Measurements from ENCODE around the gene CRTC2.

CRTC2 gene

DNA sequence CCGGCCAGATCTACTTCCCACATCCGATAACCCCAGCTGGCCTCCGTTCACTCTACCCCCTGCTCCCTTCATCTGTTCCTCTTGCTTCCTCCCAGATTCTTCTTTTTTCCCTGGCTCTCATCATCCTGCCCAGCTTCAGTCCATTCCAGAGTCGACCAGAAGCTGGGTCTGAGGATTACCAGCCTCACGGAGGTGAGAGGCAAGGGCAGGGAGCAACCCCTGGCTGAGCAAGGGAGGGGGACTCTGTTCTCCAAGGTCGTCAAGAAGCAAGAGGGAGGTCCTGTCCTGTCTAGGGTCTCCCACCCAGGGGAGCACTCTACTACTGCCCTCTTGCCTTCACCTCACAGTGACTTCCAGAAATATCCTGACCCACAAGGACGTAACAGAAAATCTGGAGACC, 15.1 kb upstream of the CRTC2 start:
- no peak for ATAC-seq

DNA sequence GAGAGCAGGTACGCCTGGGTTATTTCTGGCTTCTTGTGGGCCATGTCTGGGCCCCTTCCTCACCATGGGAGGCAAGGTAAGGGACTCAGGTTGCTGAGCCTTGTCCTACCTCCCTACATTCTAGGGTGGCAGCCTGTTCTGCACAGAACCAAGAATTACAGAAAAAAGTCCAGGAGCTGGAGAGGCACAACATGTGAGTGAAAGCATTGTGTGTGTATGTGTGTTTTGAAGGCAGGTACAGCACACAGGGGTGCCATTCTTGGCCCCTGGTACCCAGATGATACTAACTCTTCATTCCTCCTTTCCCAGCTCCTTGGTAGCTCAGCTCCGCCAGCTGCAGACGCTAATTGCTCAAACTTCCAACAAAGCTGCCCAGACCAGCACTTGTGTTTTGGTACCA, 14.7 kb upstream of the CRTC2 start:
- no peak for ATAC-seq

DNA sequence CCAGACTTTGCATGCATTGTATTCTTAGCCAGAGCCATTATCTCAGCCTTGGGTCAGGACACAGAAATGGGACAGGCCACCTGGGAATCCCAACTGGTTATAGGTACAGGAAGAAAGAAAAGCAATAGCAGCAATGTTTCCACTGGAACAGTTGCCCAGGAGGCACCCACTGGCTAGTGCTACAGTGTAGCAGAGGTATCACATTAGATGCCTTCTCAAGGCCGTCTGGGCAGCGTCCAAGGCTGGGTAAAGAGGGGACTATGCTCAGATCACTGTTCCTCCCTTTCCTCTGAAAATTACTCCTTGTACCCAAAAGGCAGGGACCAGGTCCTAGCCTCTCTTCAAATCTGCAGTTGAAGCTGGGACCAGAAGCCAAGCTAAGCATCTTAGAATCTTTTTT, 11.9 kb upstream of the CRTC2 start:
- no peak for ATAC-seq

DNA sequence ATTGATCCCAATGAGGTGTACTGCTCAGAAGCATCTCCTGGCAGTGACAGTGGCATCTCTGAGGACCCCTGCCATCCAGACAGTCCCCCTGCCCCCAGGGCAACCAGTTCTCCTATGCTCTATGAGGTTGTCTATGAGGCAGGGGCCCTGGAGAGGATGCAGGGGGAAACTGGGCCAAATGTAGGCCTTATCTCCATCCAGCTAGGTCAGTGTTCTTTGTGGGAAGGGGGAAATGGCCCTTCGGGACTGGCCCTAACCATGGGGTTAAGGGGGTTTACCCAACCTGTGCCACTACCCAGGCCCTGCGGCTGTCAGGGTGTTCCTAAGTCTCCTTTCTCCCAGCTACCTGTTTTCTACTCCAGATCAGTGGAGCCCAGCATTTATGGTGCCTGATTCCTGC, 10.6 kb upstream of the CRTC2 start:
- no peak for ATAC-seq

DNA sequence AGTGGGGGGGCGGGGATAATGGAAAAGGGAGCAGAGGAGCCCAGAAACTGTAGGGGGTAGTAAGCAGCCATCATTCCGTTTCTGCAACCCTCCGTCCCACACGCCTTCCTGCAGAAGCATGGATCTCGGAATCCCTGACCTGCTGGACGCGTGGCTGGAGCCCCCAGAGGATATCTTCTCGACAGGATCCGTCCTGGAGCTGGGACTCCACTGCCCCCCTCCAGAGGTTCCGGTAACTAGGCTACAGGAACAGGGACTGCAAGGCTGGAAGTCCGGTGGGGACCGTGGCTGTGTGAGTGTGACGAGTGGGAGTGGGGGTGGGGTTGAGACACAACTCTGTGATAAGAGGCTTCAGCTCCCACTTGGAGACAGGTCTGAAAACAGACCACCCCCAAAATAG, 10.0 kb upstream of the CRTC2 start:
- ATAC-seq = no peak

DNA sequence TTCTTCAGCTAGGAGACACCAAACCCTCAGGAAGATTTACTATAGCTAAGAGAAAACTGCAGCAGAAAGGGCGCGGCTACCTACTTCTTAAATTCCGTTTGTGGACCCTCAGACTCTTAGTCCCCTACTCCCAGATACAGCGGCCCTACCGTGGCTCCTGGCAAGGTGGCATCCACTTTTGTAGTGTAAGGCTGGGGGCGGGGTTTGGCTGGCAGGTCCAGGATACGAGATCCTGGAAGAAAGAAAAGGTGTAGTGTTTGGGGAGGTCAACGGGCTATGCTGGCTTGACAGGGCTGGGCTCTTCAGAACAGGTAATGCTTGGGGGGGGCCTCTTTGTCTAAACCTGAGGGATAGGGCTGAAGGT, 9.6 kb upstream of the CRTC2 start:
- no peak for ATAC-seq

DNA sequence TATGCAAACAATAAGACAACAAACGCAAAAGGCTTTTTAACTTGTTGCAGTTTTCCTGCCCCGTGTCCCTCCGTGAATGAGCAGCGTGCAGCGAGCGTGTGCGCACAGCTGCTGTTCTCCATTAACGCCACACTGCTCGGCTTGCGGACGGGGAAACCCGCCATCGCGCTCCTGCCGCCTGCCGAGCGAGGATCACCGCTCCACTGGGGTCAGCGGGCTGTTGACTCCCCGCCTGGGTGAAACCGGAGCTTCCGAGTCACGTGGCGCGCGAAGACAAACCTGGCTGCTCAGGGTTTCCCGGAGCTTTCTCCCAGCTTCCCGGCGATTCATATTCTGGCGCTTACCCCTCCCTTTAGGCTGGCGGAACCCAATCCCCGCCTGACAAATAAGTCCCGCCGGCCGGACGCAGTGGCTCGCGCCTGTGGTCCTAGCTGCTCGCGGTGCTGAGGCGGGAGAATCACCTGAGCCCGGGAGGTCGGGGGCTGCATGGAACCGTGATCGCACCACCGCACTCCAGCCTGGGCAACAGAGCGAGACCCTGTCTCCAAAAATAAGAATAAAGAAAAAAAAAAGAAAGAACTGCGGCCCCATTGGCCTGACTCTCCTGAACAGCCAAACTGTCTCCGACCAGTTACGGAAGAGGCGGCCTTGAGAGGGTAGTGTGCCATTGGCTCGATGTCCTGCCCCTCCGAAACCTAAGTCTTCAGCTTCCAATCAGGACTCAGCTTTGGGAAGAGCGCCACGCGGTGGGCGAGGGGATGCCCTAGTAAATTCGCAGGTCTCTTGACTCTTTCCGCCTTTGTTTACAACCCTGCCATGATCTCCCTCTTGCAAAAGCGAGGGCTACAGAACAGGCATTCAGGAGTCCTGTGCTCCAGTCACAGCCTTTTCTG, 8.9 kb upstream of the CRTC2 start, which contains the start of gene CREB3L4:
Gene CREB3L4, plus strand, starts transcription at position 796 of the 893 bp plus-strand sequence. CDS start 624 bp downstream, outside the sequence.
- peak; percentile 88 to 91 for ATAC-seq

DNA sequence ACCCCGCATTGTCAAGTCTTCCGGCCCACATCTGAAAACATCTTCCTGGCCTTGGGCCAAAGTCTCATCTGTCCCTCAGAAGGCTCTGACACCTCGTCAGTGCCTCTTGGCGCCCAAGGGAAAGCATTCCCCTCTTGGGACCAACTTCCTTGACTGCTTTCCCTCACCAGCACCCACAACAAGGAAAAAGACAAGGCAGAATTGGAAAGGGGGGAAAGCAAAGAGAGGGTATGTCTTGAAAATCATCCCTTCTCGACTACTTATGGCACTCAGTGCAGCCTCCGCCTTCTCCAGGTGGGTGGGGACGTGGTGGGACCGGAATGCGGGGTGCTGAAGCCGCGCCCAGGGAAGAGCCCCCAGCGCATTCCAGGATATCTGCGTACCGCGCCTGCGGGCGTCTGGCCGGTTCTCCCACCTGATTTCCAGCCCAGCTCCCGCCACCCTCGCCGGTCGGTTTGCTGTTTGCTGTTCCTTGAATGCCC, 5.5 kb upstream of the CRTC2 start:
- ATAC-seq = no peak

DNA sequence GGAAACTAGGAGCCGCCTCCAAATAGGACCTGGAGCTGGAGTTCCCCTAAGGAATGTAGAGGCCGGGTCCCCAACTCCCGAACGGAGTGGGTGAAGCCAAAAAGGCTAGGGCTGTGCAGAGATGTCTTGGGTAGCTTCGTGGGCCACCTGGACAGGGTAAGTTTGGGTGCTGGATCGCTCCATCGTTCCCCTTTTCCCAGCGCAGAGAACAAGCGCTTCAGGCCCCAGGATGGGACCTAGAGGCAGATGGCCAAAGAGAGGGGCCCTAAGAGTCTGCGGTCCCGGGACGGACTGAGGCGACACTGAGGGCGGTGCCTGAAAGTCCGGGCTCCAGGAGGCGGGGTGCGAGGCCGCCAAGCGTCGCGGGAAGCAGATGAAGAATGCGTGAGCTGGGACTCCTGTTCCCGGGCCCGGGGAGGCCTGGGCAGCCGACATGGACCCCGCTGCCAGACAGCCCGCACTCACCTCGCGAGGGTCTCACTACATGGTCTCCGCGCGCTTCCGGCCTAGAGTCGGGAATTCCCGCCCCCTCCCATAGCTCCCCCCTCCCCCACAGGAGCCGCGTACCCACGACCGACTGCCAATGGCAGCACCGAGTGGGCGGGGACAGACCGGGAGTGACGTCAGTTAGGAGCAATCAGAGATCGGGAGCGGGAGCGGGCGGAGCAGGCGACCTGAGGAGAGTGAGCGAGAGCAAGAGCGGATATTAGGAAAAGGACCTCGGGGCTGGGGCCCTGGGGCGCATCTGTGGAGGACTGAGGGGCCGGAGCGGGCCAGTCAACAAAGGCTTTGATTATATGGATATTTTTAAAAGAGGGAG, 4.8 kb upstream of the CRTC2 start, which contains the start of gene SLC39A1:
Gene SLC39A1, minus strand, starts transcription at position 508 of the 820 bp plus-strand sequence. CDS start 822 bp downstream, outside the sequence.
- peak; percentile 55 to 57 for ATAC-seq

DNA sequence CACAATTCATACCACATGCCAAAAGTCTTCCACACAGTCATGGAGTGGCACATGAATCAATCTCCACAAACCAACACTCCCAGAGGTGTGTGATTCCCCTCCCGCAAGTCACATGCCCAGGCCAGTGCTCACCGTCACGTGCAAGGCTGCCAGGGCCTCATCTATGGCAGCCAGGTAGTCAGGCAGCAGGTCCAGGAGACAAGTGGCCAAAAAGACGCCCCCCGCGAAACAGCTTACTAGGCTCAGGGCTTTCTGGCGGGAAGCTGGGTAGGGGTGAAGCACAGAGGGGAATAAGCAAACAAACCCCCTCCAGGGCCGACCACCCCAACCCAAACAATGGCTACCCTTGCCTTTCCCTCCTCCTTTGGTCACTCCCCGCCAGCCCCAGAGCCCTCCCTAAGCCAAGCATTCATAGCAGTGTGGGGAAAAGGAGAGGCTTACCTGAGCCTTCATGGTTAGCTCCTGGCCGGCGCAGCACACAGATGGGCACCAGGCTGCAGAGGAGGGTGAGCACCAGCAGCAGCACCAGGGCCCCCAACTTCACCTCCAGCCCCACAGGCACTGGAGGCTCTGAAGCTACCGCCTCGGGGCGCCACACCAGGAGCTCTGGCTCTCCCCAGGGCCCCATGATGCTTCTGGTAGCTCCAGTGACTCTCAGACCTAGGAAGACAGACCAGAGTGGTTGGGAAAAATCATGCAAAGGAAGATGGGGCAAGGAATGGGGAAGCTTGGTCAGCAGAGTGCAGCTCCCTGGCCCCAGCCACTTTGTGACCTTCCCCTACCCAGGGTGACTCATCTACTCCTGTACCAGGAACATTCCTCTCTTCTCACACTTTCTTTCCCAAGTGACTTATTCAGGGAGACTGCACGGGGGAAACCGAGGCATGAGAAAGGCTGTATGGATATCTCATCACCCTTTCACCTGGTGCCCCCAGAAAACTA, 3.9 kb upstream of the CRTC2 start:
- ATAC-seq = no peak

DNA sequence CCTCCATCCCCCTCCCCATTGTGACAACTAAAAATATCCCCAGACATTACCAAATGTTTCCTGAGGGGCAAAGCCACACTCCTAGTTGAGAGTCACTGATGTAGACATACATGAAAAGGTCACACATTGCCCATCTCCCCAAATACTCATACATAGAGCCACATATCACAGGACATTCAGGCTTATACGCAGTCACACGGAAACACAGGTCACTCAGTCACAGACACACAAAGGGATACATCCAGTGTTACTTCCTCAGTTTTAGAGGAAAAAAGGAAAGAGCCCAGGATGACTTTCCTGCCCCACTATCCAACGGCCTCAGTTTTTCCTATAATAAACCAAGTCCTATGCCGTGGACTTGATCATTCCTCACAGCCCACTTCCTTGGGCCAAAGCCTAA, 3.0 kb upstream of the CRTC2 start:
- no peak for ATAC-seq

DNA sequence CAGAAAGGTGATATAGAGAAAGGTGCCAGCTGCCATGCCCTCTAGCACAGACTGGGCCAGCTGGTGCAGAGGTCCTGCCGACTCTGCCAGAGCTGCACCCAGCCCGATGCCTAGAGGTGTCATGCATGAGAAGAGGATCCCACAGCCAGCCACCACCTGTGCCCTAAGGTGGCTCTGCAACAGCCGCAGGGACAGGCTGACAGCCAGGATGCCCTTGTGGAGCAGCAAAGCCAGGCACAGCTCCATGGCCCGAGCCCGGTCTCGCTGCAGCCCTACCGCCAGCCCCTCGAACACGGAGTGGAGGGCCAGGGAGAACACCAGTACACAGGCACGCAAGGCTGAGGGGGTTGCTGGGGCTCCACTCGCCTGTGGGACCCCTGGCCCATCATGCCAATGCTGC, 1.8 kb upstream of the CRTC2 start:
- no peak for ATAC-seq

DNA sequence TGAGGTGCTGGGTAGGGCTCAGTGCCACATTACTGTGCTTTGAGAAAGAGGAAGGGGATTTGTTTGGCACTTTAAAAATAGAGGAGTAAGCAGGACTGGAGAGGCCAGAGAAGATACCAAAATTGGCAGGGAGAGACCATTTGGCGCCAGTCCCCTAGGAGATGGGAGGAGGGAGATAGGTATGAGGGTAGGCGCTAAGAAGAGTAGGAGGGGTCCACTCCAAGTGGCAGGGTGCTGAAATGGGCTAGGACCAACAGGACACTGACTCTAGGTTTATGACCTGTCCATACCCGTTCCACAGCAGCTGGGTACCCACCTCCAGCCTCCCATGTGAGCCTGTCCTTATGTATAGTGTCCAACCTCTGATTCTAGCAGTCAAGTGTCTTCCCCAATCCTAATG, 1.0 kb upstream of the CRTC2 start:
- ATAC-seq = no peak

DNA sequence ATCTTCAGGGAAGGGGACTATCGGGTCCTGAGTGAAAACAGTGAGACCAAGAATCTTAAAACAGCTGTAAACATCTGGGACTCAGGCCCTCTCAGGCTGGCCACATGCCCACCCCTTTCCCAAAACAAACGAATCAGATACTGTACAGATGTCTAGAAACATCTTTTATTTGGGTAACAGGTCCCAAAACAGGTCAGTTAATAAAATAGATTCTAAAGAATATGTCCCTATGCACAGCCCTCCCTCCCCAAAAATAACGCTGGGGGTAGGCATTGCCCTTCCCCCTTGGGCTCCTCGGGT, 499 bp upstream of the CRTC2 start:
- no peak for ATAC-seq

DNA sequence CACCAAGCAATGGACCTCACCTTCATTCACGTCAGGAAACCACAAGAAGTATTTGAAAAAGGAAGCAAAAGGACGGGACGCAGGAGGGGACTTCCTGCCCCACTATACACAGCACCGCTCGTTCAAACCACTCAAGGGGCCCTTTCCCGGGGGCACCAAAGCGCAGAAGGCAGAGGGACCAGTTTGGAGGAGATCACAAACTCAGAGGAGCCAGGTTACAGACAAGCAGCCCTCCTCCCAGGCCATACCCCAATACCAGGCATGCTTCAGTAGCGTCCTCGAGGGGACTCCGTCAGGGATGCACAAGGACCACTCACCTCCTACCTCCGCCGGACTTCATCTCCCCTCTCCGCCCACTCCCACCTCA, 685 bp downstream of the CRTC2 start:
- ATAC-seq = peak; percentile 3 to 13

DNA sequence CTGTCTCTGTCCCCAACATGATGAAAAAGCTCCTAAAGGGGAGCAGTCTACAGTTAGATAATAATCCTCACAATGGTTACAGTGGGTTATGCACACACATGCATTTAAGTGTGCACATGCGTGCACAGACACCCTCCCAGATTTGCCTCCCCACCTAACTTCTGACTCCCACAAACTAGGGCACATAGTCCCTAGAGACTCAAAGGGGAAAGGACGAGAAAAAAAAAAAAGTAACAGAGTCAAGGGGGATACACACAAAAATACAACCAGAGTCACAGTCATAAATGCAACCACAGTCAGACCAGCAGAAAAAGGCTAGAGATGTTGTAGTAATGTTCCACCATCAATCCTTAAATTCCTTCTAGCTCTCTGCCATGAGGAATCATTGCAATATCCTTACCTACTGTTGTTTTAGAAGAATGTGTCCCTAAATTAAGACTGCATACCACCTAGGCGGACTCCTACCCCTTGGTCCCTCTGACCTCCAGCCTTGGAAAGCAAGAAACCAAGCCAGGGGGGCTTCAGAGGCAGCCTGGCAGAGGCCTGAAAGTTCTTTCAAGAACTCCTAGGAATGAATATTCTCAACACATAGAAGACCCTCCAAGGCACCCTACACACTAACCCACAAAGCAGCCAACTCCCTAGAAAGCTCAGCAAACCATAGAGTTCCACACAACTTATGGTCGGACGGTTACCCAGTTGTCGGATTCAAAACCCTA, 1.3 kb downstream of the CRTC2 start:
- no peak for ATAC-seq

DNA sequence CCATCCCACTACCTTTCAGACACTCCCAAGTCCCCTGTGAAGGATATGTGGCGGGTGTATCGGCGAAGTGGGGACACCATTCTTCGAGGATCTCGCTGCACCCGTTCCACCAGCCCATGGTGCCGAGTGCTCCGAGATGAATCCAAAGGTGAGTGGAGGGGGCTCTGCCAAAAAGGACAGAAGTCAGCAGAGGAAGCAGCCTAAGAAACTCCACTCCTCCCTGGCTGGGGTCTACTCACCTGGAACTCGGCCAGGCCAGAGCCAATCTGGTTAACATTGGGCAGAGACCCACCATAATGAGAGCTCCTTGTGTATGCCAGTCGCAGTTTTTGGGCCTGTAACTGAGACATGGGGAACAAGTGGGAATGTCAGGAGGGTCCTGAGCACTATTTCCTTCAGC, 3.6 kb downstream of the CRTC2 start:
- no peak for ATAC-seq

DNA sequence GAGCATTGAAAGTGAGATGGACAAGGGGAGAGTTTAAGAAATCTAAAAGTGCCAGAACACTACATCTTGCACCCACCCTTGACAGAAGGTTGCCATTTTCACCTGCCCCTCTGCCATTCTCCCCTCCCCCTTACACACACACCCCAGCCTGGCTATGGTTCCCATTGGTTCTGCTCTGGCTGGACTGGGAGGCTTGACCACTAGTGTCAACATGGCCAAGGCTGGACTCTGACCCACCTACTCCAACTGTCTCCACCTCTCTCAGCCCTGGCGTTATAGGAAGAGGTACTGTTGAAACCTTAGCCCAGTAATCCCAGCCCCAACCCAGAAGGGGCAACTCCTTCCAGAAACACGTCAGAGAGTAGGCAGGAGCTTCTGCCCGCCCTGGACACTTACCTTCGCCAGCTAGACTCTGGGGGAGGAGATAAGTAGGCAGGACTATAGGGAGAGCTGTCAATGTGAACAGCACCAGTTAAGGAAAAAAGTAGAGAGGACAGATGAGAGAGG, 4.5 kb downstream of the CRTC2 start:
- no peak for ATAC-seq

DNA sequence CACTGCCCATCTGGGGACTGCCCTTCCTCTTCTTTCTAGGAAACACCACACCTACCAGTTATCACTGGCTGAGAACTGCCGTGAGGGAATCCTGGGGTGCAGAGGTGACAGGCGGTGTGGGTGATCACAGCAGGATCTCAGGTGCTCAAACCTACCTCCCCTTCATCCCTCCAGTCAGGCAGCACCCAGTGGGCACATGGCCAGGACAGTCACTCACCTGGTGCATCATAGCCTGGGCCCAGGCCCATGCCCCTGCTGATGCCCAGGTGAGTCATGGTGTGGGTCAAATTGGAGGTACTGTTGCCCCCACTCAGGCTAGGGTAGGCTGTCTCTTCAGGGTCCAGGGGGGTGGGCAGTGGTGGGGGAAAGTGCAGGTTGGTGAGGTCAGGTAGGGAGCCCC, 6.6 kb downstream of the CRTC2 start:
- ATAC-seq = no peak

DNA sequence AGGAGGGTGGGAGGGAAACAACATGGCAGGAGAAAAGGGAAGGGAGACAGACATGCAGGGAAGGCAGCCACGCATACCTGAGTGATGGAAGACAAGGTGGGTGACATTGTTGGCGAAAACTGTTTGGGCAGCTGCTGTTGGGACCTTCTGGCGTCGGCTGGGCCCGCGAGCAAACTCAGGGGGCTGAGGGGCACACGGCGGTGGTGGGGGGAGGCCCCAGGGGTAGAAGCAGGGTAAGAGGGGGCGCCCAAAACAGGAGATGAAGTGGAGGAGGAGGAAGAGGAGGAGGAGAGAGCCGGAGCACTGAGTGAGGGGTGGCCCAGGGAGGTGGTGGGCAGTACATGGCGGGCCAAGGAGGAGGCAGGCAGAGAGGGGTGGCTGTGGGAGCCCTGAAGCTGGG, 7.2 kb downstream of the CRTC2 start:
- no peak for ATAC-seq

DNA sequence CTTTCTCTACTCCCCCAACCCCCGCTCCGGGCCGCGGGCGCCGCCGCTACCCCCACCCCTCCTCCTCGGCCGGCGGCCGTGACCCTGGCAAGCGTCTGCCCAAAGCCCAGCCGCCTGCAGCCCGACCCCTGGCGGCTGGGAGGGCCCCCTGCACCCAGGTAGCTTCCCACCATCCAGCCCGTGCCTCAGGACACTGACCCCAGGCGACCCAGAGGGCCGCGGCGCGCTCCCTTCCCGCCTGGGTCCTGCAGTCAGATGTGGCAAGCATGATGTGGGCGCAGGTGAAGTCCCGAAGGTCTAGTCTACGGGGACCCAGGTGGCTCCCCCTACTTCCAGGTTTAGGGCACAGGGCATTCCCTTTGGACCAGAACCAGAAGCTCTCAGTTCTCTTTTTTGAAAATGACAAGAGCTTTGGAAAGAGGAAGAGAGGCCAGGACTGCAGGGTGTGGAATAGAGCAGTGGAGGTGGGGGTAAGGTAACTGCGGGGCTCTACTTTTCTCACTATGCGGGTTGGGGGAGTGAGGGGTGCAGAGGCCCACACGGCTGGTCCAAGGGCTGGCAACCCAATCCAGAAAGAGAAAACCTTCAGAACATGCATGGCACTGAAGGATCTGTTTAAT, 11.7 kb downstream of the CRTC2 start, which contains the start of gene DENND4B:
Gene DENND4B, minus strand, starts transcription at position 97 of the 620 bp plus-strand sequence. CDS start 2,344 bp downstream, outside the sequence.
- ATAC-seq = peak; percentile 74

Data from activated CD4-positive, CD25-positive, alpha-beta regulatory T cell treated with anti-CD3 and anti-CD28 coated beads, Interleukin-2, amount 50 U/mL, for 24 hours (primary cell).